Transverse colon (tissue), 3 donors: Measurements from ENCODE around the gene NKG7.

Experiments
- CTCF ChIP-seq, 5 experiments: fragments of 200-600 bp in 3 of 5; fragments of 450-650 bp in 2 of 5; sonication (generic) in 3 of 5; IDR thresholded peaks; 1 replicate in 2 of 5; 2 replicates in 3 of 5; pipeline ENCODE4 v1.5.1; 2016 to 2017; ENCODE audit warnings: antibody characterized with exemption in 5 of 5, inconsistent platforms in 3 of 5, mild to moderate bottlenecking in 2 of 5, moderate library complexity in 1 of 5
- POLR2A ChIP-seq: fragments of 450-650 bp; IDR thresholded peaks from one replicate; pipeline ENCODE4 v1.6.1; 2016; ENCODE audit warnings: antibody characterized with exemption, mild to moderate bottlenecking, moderate library complexity

GRCh38 chr19:51410950-51411748 is 38.7 kb upstream of the NKG7 start:
- TF ChIP-seq POLR2A (no peak), CTCF (IDR thresholded peaks at IDR 0.05) (no peak)
